Pancreas (tissue), 10 donors: Measurements from ENCODE around the gene GALK1. TPM values are rescaled to one million over a fixed set of nuclear protein-coding genes. Genes with fewer than 3 reads are reported as not detected.
A peak's percentile ranks its signal among the peaks of the same experiment; 100 is the strongest.
"Not testable (repeated sequence)": the region's sequence is repeated elsewhere in the genome, so short reads cannot be mapped to it uniquely, and the experiment has no call there.

Experiments
- ATAC-seq, 4 donors: fragments of 200-7000 bp; cut with Tn5 transposase; one replicate each; pipeline versions ENCODE4 v1.8.0 to v1.9.1; 2020; ENCODE audit warnings: mild to moderate bottlenecking in 4 of 4, moderate library complexity in 4 of 4
- DNase-seq, 6 donors: peaks; one replicate each; pipeline ENCODE4 v3.0.0-alpha.2; 2020
- FAIRE-seq: peaks from 2 replicates; lab custom pipeline; 2012; peaks lifted over from hg19 to GRCh38; lab: Jason Lieb, UNC
- H3K27ac ChIP-seq, 4 donors: fragments of 200-600 bp; sonication (generic); 1 replicate in 3 of 4; 2 replicates in 1 of 4; pipeline versions ENCODE4 v1.5.0 to v1.8.0; 2020
- H3K27me3 ChIP-seq, 4 donors: fragments of 200-600 bp; one replicate each; pipeline ENCODE4 v1.8.0; 2021
- H3K36me3 ChIP-seq, 3 donors: fragments of 200-600 bp; sonication (generic) in 1 of 3; one replicate each; pipeline versions ENCODE4 v1.5.0 to v1.8.0; 2020 to 2021
- H3K4me1 ChIP-seq, 3 donors: fragments of 200-600 bp; one replicate each; pipeline ENCODE4 v1.8.0; 2021
- H3K4me3 ChIP-seq, 4 donors: fragments of 200-600 bp; sonication (generic) in 2 of 4; one replicate each; pipeline versions ENCODE4 v1.5.0 to v1.8.0; 2020 to 2021
- H3K9me3 ChIP-seq, 4 donors: fragments of 200-600 bp; one replicate each; pipeline ENCODE4 v1.8.0; 2021
- CTCF ChIP-seq, 4 donors: fragments of 200-600 bp; sonication (generic) in 3 of 4; IDR thresholded peaks; one replicate each; pipeline versions ENCODE4 v1.5.0 to v1.8.0; 2021; ENCODE audit warnings: antibody characterized with exemption in 4 of 4
- WGBS, 2 donors: extraction: QIAGEN DNeasy Blood & Tissue Kit; methylation state at CpG; one replicate each; pipeline ENCODE4 v1.1.7; 2013; 5-methylcytosine and 5-hydroxymethylcytosine counted together
- intact Hi-C, 3 donors: fragments of 100-400 bp; cut with DNase I; formaldehyde crosslinking; loops; one replicate each; pipeline versions ENCODE4 v1.11.1 to v1.14.2; 2022
- polyA plus RNA-seq, 2 donors: library from polyadenylated mRNA; stranded (reverse); fragments of 200-250 nt; gene quantifications; one replicate each; pipeline ENCODE4 v1.2.3, GENCODE V29; 2013
- total RNA-seq, 6 donors: library from RNA; stranded (reverse); fragmentation: NEBNext Ultra II Directional in 4 of 6; extraction: Animal tissue kit (Norgen Biotek cat#: 25700) in 4 of 6; gene quantifications; one replicate each; pipeline versions ENCODE4 v1.2.1 to v1.2.4, GENCODE V29; 2021 to 2023
- donor health status: healthy with polysubstance abuse.
- donor health status: DM: no; HTN: no; CAD: no; lungs with moderate emphysema.
- donor health status: DM: no; HTN: no; CAD: no.
- donor health status: control.
- donor health status: control.
- donor health status: Bipolar disorder and iron deficiency.
- donor health status: DM: yes; HTN: yes; CAD: no.
- donor health status: DM: no; HTN: no; CAD: no.
- donor health status: DM: no; HTN: no; CAD: no.
- donor health status: DM: yes; HTN: yes; CAD: no.

Gene GALK1
- total and polyA plus RNA-seq, 8 donors: 18.0 to 29.8 (median 21.0) TPM

DNA sequence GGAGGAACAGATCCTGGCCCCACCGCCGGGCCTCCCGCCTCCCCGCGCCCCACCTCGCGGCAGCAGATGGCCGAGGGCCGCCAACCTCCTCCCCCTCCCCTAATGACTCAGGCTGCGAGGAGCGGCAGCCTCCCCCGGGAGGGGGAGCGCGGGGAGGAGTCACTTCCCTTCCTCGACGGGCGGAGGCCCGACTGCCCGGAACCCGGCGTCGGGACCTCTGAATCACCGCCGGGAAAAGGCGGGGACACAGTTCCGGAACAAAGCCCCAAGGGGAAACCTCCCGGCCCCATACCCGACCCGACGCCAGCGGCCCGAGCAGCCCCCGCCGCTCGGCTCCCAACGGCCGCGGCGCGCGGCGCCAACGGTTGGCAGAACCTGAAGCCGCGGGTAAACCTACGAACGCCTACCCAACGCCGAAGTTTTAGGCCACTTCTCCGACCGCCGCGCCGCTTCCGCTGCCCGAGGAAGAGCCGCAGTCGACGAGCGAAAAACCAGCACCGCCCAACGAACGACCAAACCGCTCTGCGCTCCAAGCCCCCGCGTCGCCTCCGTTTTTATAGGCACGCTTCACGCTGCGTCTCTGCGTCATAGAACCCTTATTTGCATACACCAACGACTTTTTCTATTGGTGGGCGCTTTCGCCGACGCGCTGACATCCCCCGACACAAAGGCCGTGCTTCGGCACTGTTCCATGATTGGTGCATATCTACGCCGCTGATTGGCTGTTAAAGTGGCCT, 14.4 kb upstream of the GALK1 start:
- intact Hi-C loops: no loop called here
- DNase-seq (peak; percentile 95 to 98 (median 98)), FAIRE-seq (peak; percentile 97), ATAC-seq (peak; percentile 64 to 72 (median 68))
- no peak for TF ChIP-seq CTCF (IDR thresholded peaks at IDR 0.05)
- Histone ChIP-seq H3K4me3 (peak overlapping the region; percentile 84 to 99 (median 90)), H3K4me1 (peaks cover 5 to 43% (median 33%) of the 10 kb centered on the region in 3 donors), H3K27me3 (no peaks in the 10 kb centered on the region), H3K9me3 (no peaks in the 10 kb centered on the region), H3K27ac (peak overlapping the region; percentile 97 to 98 (median 98)), H3K36me3 (peaks cover 0 to 19% (median 5%) of the 10 kb centered on the region in 3 donors)
- 1% methylated on average over 70 to 84 of the region's 84 CpGs for WGBS, 2 donors

- Histone ChIP-seq H3K4me3 (peak overlapping the region; percentile 84 to 99 (median 90)), H3K36me3 (peaks cover 0 to 19% (median 5%) of the 10 kb centered on the region in 3 donors), H3K9me3 (no peaks in the 10 kb centered on the region), H3K27me3 (no peaks in the 10 kb centered on the region), H3K4me1 (peaks cover 5 to 38% (median 30%) of the 10 kb centered on the region in 3 donors), H3K27ac (peak overlapping the region; percentile 97 to 98 (median 98))
- WGBS, 2 donors: 0 to 1% methylated on average over 36 to 38 of the region's 38 CpGs
- intact Hi-C loops: no loop called here
- DNase-seq (peak in 2 of 6 donors; percentile 75 to 92), ATAC-seq (peak; percentile 7 to 29 (median 12)), FAIRE-seq (no peak)
- TF ChIP-seq CTCF (IDR thresholded peaks at IDR 0.05): peak; percentile 38 to 53 (median 49)
Observed at GRCh38 chr17:75778861-75779249, 13.9 kb upstream of the GALK1 start.

GRCh38 chr17:75778066-75778860, 13.3 kb upstream of the GALK1 start:
- not testable (repeated sequence) for FAIRE-seq

GRCh38 chr17:75777296-75777922, 12.4 kb upstream of the GALK1 start:
- Histone ChIP-seq H3K4me3 (peak overlapping the region in 3 of 4 donors; percentile 84 to 99 (median 86)), H3K4me1 (peaks cover 5 to 26% (median 15%) of the 10 kb centered on the region in 3 donors), H3K27me3 (no peaks in the 10 kb centered on the region), H3K36me3 (peaks cover 0 to 19% (median 5%) of the 10 kb centered on the region in 3 donors), H3K9me3 (no peaks in the 10 kb centered on the region), H3K27ac (peak overlapping the region in 2 of 4 donors; percentile 46 to 50)
- intact Hi-C loops: no loop called here
- FAIRE-seq: no peak
- TF ChIP-seq CTCF (IDR thresholded peaks at IDR 0.05): no peak
- no peak for ATAC-seq
- peak in 1 of 6 donors; percentile 24 for DNase-seq
- 3 to 9% methylated on average over 2 of the region's 2 CpGs for WGBS, 2 donors

More at GRCh38 chr17:75778066-75778860, 13.3 kb upstream of the GALK1 start:
- H3K36me3 ChIP-seq: peaks cover 0 to 19% (median 5%) of the 10 kb centered on the region in 3 donors
- intact Hi-C loops, DNase-seq, ATAC-seq, H3K9me3 ChIP-seq, H3K27me3 ChIP-seq: not testable (repeated sequence)
- H3K4me3 ChIP-seq: peak overlapping the region; percentile 84 to 99 (median 90)
- peak overlapping the region in 3 of 4 donors; percentile 97 to 98 (median 98) for H3K27ac ChIP-seq
- WGBS, 2 donors: 1% methylated on average over 19 of the region's 19 CpGs
- peaks cover 5 to 34% (median 24%) of the 10 kb centered on the region in 3 donors for H3K4me1 ChIP-seq
